Measurements from ENCODE around the gene FNDC3B. TPM values are rescaled to one million over a fixed set of nuclear protein-coding genes. Genes with fewer than 3 reads are reported as not detected.

Gene FNDC3B
- total RNA-seq, 1 donor from 2014 or later = 9.3 TPM

GRCh38 chr3:172396400-172396799, 357.0 kb downstream of the FNDC3B start:
- Mint-ChIP-seq H3K27me3 (no peaks in the 10 kb centered on the region), H3K4me3 (no peak overlapping the region), H3K27ac (no peak overlapping the region), H3K36me3 (ENCODE audit: low read depth) (no peaks in the 10 kb centered on the region), H3K4me1 (no peaks in the 10 kb centered on the region), H3K9me3 (peaks cover 4% of the 10 kb centered on the region)
- TF ChIP-seq CTCF (IDR thresholded peaks at IDR 0.05) = no peak
- intact Hi-C loops (cut with micrococcal nuclease) = no loop called here
- ATAC-seq (ENCODE audit: low read depth) (no peak), DNase-seq (no peak)
- ChIA-PET POLR2A (no interaction called here), CTCF (no interaction called here)

DNA sequence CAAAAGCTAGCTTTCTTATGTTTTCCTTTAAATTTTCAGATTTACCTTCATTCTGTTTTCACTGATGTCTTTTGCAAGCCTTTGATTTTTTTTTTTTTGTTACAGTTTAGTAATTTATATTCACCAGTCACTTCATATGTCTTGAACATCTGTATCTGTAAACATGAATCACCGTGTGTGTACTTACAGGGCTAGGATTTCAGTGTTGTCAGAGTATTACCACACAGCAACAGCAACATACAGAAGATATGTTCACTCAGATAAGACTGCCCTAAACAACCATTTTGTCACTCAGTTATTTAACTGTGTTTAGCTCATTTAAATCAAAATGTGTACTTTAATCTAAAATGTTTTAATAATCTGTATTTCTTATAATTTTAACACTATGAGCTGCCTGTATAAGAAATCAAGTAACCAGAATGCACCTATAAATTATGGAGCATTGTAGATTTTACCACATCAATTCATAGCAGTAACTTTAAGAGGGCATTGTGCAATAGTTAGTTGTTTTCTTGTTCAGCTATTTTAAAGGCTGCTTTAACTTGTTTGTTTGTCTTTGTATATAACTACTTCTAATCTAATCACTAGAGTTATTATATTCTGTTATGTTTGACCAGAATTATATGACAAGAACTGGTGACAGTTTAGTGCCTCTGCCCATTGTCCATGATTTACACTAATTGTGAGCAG, 358.5 kb downstream of the FNDC3B start:
- Mint-ChIP-seq H3K27ac (no peak overlapping the region), H3K27me3 (peaks cover 4% of the 10 kb centered on the region), H3K9me3 (peaks cover 4% of the 10 kb centered on the region), H3K4me3 (no peak overlapping the region), H3K4me1 (no peaks in the 10 kb centered on the region), H3K36me3 (ENCODE audit: low read depth) (no peaks in the 10 kb centered on the region)
- ATAC-seq (ENCODE audit: low read depth) = no peak
- no peak for DNase-seq
- ChIA-PET POLR2A (no interaction called here), CTCF (interaction anchor here (0.7 kb wide), 2 partner anchors 9 to 264 kb away, joined by 3 read pairs; no protein-coding TSS in a partner anchor)
- intact Hi-C loops (cut with micrococcal nuclease) = no loop called here
- TF ChIP-seq CTCF (IDR thresholded peaks at IDR 0.05) = no peak

DNA sequence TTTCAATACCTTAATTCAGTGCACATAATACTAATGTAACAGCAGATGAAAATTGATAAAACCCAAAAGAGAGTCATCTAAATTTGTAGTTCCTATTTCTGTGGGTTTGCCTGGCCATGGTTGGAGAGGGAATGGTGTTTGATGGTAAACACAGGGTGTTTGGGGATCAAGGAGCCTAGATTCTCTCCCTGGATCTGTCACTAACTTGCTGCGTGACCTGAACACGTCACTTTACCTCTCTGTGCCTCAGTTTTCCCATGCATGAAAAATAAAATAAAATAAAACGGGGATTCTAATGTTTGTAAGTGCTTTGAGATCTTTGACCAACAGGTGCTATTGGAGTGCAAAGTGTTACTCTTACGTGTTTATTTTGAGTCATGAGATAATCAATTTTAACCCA, 359.1 kb downstream of the FNDC3B start:
- TF ChIP-seq CTCF (IDR thresholded peaks at IDR 0.05) = no peak
- CTCF ChIA-PET = no interaction called here
- Mint-ChIP-seq H3K4me3 (no peak overlapping the region), H3K27ac (no peak overlapping the region), H3K36me3 (ENCODE audit: low read depth) (no peaks in the 10 kb centered on the region), H3K4me1 (no peaks in the 10 kb centered on the region), H3K27me3 (peaks cover 4% of the 10 kb centered on the region), H3K9me3 (peaks cover under 1% of the 10 kb centered on the region)
- intact Hi-C loops (cut with micrococcal nuclease) = no loop called here
- no peak for ATAC-seq (ENCODE audit: low read depth)
- DNase-seq = no peak
- POLR2A ChIA-PET = no interaction called here

- ATAC-seq (ENCODE audit: low read depth) (no peak), DNase-seq (no peak)
- no peaks in the 10 kb centered on the region for H3K36me3 Mint-ChIP-seq (ENCODE audit: low read depth)
- H3K4me3 Mint-ChIP-seq = no peak overlapping the region
- H3K27ac Mint-ChIP-seq = no peak overlapping the region
- POLR2A ChIA-PET = no interaction called here
- intact Hi-C loops (cut with micrococcal nuclease) = no loop called here
- CTCF ChIA-PET = no interaction called here
- H3K4me1 Mint-ChIP-seq = no peaks in the 10 kb centered on the region
- H3K9me3 Mint-ChIP-seq = no peaks in the 10 kb centered on the region
- peaks cover 8% of the 10 kb centered on the region for H3K27me3 Mint-ChIP-seq
- TF ChIP-seq CTCF (IDR thresholded peaks at IDR 0.05) = no peak
Measured at GRCh38 chr3:172402090-172402489, 362.7 kb downstream of the FNDC3B start.

- H3K4me3 Mint-ChIP-seq = no peak overlapping the region
- no peaks in the 10 kb centered on the region for H3K4me1 Mint-ChIP-seq
Measured at GRCh38 chr3:172402892-172403643, 363.7 kb downstream of the FNDC3B start.

More at GRCh38 chr3:172402892-172403643, 363.7 kb downstream of the FNDC3B start:
- CTCF ChIA-PET = no interaction called here
- H3K9me3 Mint-ChIP-seq = no peaks in the 10 kb centered on the region
- intact Hi-C loops (cut with micrococcal nuclease) = no loop called here
- H3K27me3 Mint-ChIP-seq = peaks cover 8% of the 10 kb centered on the region
- ATAC-seq (ENCODE audit: low read depth) (no peak), DNase-seq (no peak)
- TF ChIP-seq CTCF (IDR thresholded peaks at IDR 0.05) = no peak
- POLR2A ChIA-PET = no interaction called here
- no peak overlapping the region for H3K27ac Mint-ChIP-seq
- no peaks in the 10 kb centered on the region for H3K36me3 Mint-ChIP-seq (ENCODE audit: low read depth)
